Fibroblast of the aortic adventitia (primary cell): Measurements from ENCODE around the gene ITIH5. TPM values are rescaled to one million over a fixed set of nuclear protein-coding genes. Genes with fewer than 3 reads are reported as not detected.

ENCODE experiments used
- DNase-seq: peaks from one replicate; pipeline ENCODE4 v3.0.0-alpha.2; 2010; ENCODE audit warnings: low read depth
- H3K4me3 ChIP-seq: 2 replicates; pipeline ENCODE4 v1.5.1; 2011; ENCODE audit warnings: low read depth, mild to moderate bottlenecking, control low read depth, low read length, moderate library complexity
- total RNA-seq: library from RNA; depleted of rRNA; stranded (reverse); fragments of >200 nt; gene quantifications from 2 replicates; pipeline ENCODE4 v1.2.3, GENCODE V29; 2012; ENCODE audit warnings: low replicate concordance
- TF ChIP-seq, protein P1 (sequence below): IDR thresholded peaks from 2 replicates; pipeline ENCODE4 v1.5.1; 2011; ENCODE audit warnings: mild to moderate bottlenecking, low read length, control low read depth, inconsistent platforms; ENCODE audit not compliant: insufficient read depth

Gene ITIH5
- total RNA-seq, 1 donor = 0.09 TPM

- TF ChIP-seq, protein P1, sequence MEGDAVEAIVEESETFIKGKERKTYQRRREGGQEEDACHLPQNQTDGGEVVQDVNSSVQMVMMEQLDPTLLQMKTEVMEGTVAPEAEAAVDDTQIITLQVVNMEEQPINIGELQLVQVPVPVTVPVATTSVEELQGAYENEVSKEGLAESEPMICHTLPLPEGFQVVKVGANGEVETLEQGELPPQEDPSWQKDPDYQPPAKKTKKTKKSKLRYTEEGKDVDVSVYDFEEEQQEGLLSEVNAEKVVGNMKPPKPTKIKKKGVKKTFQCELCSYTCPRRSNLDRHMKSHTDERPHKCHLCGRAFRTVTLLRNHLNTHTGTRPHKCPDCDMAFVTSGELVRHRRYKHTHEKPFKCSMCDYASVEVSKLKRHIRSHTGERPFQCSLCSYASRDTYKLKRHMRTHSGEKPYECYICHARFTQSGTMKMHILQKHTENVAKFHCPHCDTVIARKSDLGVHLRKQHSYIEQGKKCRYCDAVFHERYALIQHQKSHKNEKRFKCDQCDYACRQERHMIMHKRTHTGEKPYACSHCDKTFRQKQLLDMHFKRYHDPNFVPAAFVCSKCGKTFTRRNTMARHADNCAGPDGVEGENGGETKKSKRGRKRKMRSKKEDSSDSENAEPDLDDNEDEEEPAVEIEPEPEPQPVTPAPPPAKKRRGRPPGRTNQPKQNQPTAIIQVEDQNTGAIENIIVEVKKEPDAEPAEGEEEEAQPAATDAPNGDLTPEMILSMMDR = no peak
- peak; percentile 74 for DNase-seq
- H3K4me3 ChIP-seq = no peak overlapping the region
Observed at GRCh38 chr10:7625836-7626235, 40.9 kb downstream of the ITIH5 start.

DNA sequence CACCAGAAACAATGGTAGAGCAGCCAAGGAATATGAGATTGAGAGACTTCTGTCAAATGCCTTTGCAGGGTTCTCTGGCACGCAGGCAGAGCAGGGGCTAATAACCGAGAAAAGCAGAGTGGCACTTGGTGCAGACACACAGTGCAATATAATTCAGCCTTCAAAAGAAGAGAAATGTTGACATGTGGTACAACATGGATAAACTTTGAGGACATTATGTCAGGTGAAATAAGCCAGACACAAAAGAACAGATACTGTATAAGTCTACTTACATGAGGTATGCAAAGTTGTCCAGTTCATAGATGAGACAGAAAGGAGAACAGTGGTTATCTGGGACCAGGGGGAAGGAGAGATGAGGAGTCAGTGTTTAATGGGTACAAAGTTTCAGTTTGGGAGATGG is 41.8 kb downstream of the ITIH5 start:
- H3K4me3 ChIP-seq = no peak overlapping the region
- DNase-seq = no peak
- TF ChIP-seq, protein P1 = no peak

DNA sequence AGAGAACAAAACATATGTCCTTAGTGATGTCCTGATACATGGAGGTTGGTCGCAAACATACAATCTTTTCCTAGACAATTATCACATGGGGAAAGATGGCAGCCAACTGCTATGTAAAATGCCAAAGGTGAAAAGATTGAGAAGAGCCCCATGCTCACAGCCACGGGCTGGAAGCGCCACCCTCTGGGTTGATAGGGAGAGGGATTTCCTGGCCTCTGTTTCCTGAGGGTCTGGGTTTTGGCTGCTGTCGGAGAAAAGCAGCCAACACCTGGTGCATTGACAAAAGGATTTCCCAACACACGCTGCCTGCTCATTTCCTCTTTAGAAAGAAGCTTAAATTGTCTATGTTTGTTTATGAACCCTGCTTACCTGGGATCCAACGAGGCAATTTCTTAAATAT is 43.8 kb downstream of the ITIH5 start:
- no peak for DNase-seq
- TF ChIP-seq, protein P1 = no peak

DNA sequence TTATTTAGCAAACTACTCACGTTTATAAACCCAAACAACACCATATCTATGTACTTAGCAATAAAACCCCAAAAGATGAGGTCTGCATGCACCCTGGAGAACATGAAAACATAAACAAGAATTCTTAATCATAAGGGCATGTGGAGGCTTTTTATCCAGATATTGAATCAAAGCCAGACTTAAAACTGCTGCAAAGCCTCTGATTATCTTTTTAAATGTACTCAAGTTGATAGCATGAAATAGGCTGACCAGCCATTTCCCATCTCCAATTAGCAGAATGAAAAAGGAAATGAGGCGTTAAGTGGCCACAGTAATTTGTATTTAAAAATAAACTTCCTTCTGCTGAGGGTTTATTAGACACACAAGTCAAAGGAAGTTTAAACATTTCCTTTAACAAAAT is 48.3 kb downstream of the ITIH5 start:
- H3K4me3 ChIP-seq = no peak overlapping the region
- TF ChIP-seq, protein P1 = no peak

More for the DNA sequence above, 43.8 kb downstream of the ITIH5 start:
- H3K4me3 ChIP-seq = no peak overlapping the region

GRCh38 chr10:7611909-7612308 is 54.9 kb downstream of the ITIH5 start:
- TF ChIP-seq, protein P1 = no peak
- DNase-seq = peak; percentile 19
- H3K4me3 ChIP-seq = no peak overlapping the region

More for the DNA sequence above, 48.3 kb downstream of the ITIH5 start:
- no peak for DNase-seq

- TF ChIP-seq, protein P1 = no peak
- H3K4me3 ChIP-seq = no peak overlapping the region
- DNase-seq = peak; percentile 92
Observed at GRCh38 chr10:7610651-7611389, 55.9 kb downstream of the ITIH5 start.
